Measurements from ENCODE around the gene OLR1.

Gene OLR1

GRCh38 chr12:10110256-10110844, 61.6 kb downstream of the OLR1 start:
- H3K79me2 ChIP-seq (ENCODE audit: low read length), result no peaks in the 10 kb centered on the region
- no peaks in the 10 kb centered on the region for H3F3A ChIP-seq (ENCODE audit: insufficient read depth, low read length)
- H3K27me3 ChIP-seq (replicated peaks; ENCODE audit: insufficient read depth, low read length), result no peaks in the 10 kb centered on the region
- no peak overlapping the region for H3K4me3 ChIP-seq (ENCODE audit: low read length)
- no peaks in the 10 kb centered on the region for H4K20me1 ChIP-seq (ENCODE audit: insufficient read depth, low read length)
- TF ChIP-seq CTCF (IDR thresholded peaks at IDR 0.05; ENCODE audit: low read length) (no peak), EZH2phosphoT487 (IDR thresholded peaks at IDR 0.05; ENCODE audit: low read length) (no peak), EZH2 (optimal IDR thresholded peaks at IDR 0.05; ENCODE audit: low read depth, low read length) (no peak)
- no peaks in the 10 kb centered on the region for H3K36me3 ChIP-seq (replicated peaks; ENCODE audit: insufficient read depth, low read length)
- H3K27ac ChIP-seq (ENCODE audit: low read length), result no peak overlapping the region
- no peak overlapping the region for H3K9ac ChIP-seq (ENCODE audit: low read length)
- H3K4me2 ChIP-seq (ENCODE audit: low read depth, low read length), result no peak overlapping the region
- no peaks in the 10 kb centered on the region for H3K9me2 ChIP-seq (replicated peaks; ENCODE audit: insufficient read depth, low read length)
- H3K9me3 ChIP-seq (replicated peaks; ENCODE audit: insufficient read depth, low read length), result no peaks in the 10 kb centered on the region
- H2AFZ ChIP-seq (ENCODE audit: low read length), result no peak overlapping the region
- DNase-seq, result no peak
- no peaks in the 10 kb centered on the region for H3K4me1 ChIP-seq (ENCODE audit: low read length)
